ENCODE measurements around the gene TCOF1. TPM values are rescaled to one million over a fixed set of nuclear protein-coding genes. Genes with fewer than 3 reads are reported as not detected.
A peak's percentile ranks its signal among the peaks of the same experiment; 100 is the strongest.

Gene TCOF1
- total RNA-seq, 4 donors from 2014 or later, result 27.4 to 46.0 (median 36.3) TPM

DNA sequence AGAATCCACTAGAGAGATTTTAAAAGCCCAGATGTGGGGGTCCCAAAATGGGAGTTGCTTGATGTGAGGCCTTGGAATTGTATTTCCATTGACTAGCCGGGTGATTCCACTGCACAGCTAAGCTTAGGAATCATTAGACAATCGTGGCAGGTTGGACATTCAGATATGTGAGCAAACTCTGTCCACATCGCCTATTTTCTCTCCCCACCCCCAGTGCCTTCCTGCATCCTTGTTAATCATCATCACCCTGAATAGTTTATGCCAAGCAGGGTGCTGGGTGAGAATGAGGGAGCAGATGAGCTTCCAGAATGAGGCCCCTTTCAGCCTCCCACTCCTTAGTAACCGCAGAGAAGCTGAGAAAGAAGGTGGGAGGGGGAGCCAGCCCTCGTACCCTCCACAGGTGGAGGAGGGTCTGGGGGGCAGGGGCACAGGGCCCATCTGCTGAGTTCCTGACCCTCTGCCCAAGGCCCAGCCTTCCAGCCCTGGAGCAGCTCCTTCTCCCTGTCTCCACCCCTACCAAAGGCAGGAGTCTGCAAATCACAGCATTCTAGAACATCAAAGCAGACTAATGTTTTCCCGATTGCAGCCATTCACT lies 7.7 kb upstream of the TCOF1 start:
- Histone ChIP-seq H3K36me3 (no peaks in the 10 kb centered on the region), H3K27me3 (no peaks in the 10 kb centered on the region), H3K9me3 (no peaks in the 10 kb centered on the region), H3K27ac (replicated peaks in 1 of 4) (no peak overlapping the region), H3K4me3 (no peak overlapping the region), H3K4me1 (peaks cover 0 to 14% (median 10%) of the 10 kb centered on the region in 4 donors)
- intact Hi-C loops (cut with DNase I), result loop anchor here (5.0 to 10.0 kb wide), 4 partner anchors 77 to 187 kb away; no protein-coding TSS in a partner anchor
- no peak for DNase-seq (ENCODE audit: extremely low spot score)
- TF ChIP-seq POLR2AphosphoS5 (IDR thresholded peaks at IDR 0.05), result no peak
- TF ChIP-seq, protein P1, sequence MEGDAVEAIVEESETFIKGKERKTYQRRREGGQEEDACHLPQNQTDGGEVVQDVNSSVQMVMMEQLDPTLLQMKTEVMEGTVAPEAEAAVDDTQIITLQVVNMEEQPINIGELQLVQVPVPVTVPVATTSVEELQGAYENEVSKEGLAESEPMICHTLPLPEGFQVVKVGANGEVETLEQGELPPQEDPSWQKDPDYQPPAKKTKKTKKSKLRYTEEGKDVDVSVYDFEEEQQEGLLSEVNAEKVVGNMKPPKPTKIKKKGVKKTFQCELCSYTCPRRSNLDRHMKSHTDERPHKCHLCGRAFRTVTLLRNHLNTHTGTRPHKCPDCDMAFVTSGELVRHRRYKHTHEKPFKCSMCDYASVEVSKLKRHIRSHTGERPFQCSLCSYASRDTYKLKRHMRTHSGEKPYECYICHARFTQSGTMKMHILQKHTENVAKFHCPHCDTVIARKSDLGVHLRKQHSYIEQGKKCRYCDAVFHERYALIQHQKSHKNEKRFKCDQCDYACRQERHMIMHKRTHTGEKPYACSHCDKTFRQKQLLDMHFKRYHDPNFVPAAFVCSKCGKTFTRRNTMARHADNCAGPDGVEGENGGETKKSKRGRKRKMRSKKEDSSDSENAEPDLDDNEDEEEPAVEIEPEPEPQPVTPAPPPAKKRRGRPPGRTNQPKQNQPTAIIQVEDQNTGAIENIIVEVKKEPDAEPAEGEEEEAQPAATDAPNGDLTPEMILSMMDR (IDR thresholded peaks at IDR 0.05), result no peak
- no peak for TF ChIP-seq EP300 (IDR thresholded peaks at IDR 0.05)
- TF ChIP-seq POLR2A (IDR thresholded peaks at IDR 0.05; ENCODE audit: low read depth), result no peak
- WGBS, result 89% methylated on average over 6 of the region's 6 CpGs

DNA sequence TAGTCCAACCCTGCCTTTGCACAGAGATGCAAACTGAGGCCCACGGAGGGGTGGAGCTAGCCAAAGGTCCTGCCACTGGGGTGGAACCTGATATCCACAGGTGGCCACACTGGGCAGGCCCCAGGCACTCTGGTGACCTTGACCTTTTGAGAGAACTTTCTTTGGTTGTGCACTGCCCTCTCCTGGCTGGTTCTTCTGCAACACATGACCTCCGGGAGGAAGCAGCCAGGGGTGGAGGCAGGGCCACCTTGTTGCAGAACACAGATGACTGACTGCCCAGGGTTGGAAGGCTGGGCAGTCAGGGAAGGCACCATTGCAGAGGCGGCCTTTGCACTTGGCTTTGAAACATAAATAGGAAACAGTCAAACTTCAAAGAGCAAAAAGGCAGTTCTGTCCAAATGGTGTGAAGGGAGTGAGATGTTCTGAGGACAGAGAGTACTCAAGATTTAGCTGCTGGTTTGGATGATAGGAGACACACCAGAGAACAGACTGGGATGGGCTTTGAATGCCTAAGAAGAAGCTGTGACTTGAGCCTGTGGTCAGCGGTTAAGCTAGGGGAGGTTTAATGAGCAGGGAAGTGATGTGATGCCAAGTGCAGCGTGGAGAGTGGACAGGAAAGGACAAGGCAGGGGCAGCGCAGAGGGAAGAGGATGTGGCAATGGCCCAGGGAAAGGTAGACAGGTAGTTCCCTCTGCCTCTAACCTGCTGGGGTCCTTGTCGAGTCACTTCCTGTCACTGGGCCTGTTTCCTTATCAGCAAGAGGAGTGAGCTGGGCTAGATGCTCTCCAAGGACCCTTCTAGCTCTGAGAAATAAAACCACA lies 6.8 kb upstream of the TCOF1 start:
- TF ChIP-seq POLR2AphosphoS5 (IDR thresholded peaks at IDR 0.05), result peak in 1 of 2 donors; percentile 57
- TF ChIP-seq POLR2A (IDR thresholded peaks at IDR 0.05; ENCODE audit: low read depth), result no peak
- TF ChIP-seq, protein P1 (IDR thresholded peaks at IDR 0.05), result peak; percentile 54 to 69 (median 60)
- no peak for TF ChIP-seq EP300 (IDR thresholded peaks at IDR 0.05)
- WGBS, result 54% methylated on average over 6 of the region's 7 CpGs
- Histone ChIP-seq H3K9me3 (no peaks in the 10 kb centered on the region), H3K4me1 (peaks cover 0 to 14% (median 10%) of the 10 kb centered on the region in 4 donors), H3K27me3 (no peaks in the 10 kb centered on the region), H3K36me3 (no peaks in the 10 kb centered on the region), H3K4me3 (no peak overlapping the region), H3K27ac (replicated peaks in 1 of 4) (peak overlapping the region in 2 of 4 donors; percentile 14 to 25)
- DNase-seq (ENCODE audit: extremely low spot score), result peak; percentile 94
- intact Hi-C loops (cut with DNase I), result loop anchor here (5.0 to 10.0 kb wide), 3 partner anchors 78 to 188 kb away; no protein-coding TSS in a partner anchor

DNA sequence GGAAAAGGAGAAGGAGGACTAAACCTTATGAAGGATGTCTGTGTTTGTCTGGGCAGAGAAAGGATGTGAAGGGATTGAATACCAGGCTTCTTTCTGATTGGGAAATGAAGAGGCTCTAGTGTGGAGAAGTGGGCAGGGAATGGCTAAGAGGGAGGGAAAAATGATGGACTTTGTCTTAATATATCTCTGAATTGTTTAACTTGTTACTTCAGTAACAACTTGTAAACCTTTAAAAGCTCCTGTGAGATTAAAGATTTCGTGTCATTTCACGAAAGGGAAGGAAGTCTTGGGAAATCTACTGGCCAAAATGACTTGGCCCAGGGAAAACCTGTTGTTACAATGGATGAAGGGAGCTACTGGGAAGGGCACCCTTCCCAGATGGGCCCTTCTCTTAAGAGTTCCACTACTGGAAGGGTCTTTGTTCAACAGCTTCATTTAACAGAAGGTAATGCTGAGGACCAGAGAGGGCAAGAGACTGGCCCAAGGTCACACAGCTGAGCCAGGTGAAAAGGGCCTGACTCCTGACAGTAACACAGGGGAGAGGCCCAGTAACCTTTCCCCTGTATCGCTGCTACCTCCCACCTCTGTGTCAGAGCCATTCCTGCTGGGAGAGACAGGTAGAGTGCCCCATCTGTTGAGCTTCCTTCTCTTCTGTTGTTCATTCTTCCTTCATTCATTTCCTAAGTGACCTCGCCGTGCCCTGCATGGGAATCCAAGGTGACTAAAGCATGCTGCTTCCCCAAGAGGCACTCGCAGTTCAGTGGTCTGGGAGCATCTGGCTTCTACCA lies 5.1 kb upstream of the TCOF1 start:
- intact Hi-C loops (cut with DNase I), result loop anchor here (5.0 to 10.0 kb wide), 3 partner anchors 80 to 190 kb away; no protein-coding TSS in a partner anchor
- H3K4me3 ChIP-seq, result no peak overlapping the region
- peaks cover 3 to 18% (median 15%) of the 10 kb centered on the region in 4 donors for H3K4me1 ChIP-seq
- DNase-seq (ENCODE audit: extremely low spot score), result no peak
- TF ChIP-seq, protein P1 (IDR thresholded peaks at IDR 0.05), result no peak
- TF ChIP-seq EP300 (IDR thresholded peaks at IDR 0.05), result no peak
- TF ChIP-seq POLR2AphosphoS5 (IDR thresholded peaks at IDR 0.05), result no peak
- H3K27ac ChIP-seq (replicated peaks in 1 of 4), result no peak overlapping the region
- H3K27me3 ChIP-seq, result no peaks in the 10 kb centered on the region
- no peaks in the 10 kb centered on the region for H3K36me3 ChIP-seq
- H3K9me3 ChIP-seq, result no peaks in the 10 kb centered on the region
- 82% methylated on average over 6 of the region's 6 CpGs for WGBS

DNA sequence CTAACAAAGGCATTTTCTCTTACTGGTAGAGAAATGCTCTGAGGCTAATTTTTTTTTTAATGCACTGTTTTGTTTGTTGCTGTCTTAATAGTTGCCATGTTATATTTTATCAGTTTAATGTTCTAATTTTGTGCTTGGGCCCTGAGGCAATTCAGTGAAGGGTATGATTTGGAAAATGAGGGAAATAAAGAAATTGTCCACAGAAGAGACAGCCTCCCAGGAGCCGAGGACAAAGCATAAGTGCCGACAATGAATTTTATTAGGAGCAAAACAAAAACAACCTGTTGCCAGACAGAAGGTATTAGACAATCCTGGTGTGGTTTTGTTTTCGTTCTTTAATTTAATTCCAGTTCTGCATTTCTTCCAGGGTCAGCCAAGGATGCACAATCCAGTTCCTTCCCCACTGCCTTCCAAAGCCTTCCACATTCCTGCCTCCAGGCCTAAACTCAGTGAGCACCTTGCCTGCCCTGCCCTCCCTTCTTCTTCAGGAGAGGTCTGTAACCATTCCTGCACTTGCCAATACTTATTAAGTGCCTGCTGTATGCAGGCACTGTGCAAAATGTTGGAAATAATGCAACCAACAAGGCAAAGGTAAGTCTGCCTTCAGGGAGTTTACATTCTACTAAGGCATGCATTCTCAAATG lies 4.3 kb upstream of the TCOF1 start:
- Histone ChIP-seq H3K4me3 (no peak overlapping the region), H3K27me3 (peaks cover 0 to 3% (median 0%) of the 10 kb centered on the region in 4 donors), H3K36me3 (no peaks in the 10 kb centered on the region), H3K27ac (replicated peaks in 1 of 4) (no peak overlapping the region), H3K4me1 (peaks cover 6 to 21% (median 18%) of the 10 kb centered on the region in 4 donors), H3K9me3 (no peaks in the 10 kb centered on the region)
- intact Hi-C loops (cut with DNase I), result loop anchor here (5.0 to 10.0 kb wide), 3 partner anchors 81 to 191 kb away; no protein-coding TSS in a partner anchor
- no peak for TF ChIP-seq POLR2A (IDR thresholded peaks at IDR 0.05; ENCODE audit: low read depth)
- TF ChIP-seq, protein P1 (IDR thresholded peaks at IDR 0.05), result no peak
- no peak for TF ChIP-seq POLR2AphosphoS5 (IDR thresholded peaks at IDR 0.05)
- TF ChIP-seq EP300 (IDR thresholded peaks at IDR 0.05), result no peak
- no peak for DNase-seq (ENCODE audit: extremely low spot score)
- 89% methylated on average over 3 of the region's 3 CpGs for WGBS

Measured in esophagus muscularis mucosa (tissue), 4 donors.